Caco-2 (cell line): ENCODE data around the gene RAB3GAP1. TPM values are rescaled to one million over a fixed set of nuclear protein-coding genes. Genes with fewer than 3 reads are reported as not detected.

Experiments used
- BruUV-seq: library from RNA; stranded (reverse); fragments of 400-500 nt; replicated peaks from 2 replicates; lab custom pipeline; 2021; lab: Mats Ljungman, UMichigan
- CTCF ChIA-PET: fragments of 300-600 bp; sonication (Branson Sonifier 250); formaldehyde crosslinking; loops from one replicate; lab custom pipeline; 2022; ENCODE audit warnings: antibody characterized with exemption; lab: Charles Lee
- POLR2A ChIA-PET: fragments of 300-600 bp; sonication (Branson Sonifier 250); formaldehyde crosslinking; loops from one replicate; lab custom pipeline; 2022; ENCODE audit warnings: antibody characterized with exemption; lab: Charles Lee
- DNase-seq, 2 experiments: peaks; one replicate each; pipeline versions ENCODE4 v3.0.0 to v3.0.0-alpha.2; 2020 to 2022
- H3K27me3 ChIP-seq: replicated peaks from 2 replicates; pipeline ENCODE4 v1.6.0; 2011; ENCODE audit warnings: low read length; ENCODE audit not compliant: control insufficient read depth, insufficient read depth
- H3K36me3 ChIP-seq: 2 replicates; pipeline ENCODE4 v1.5.1; 2011; ENCODE audit warnings: low read length; ENCODE audit not compliant: control insufficient read depth, insufficient read depth
- H3K4me1 ChIP-seq: fragments of 250-450 bp; sonication (Bioruptor Pico); 2 replicates; pipeline ENCODE4 v1.5.1; 2020; ENCODE audit warnings: mild to moderate bottlenecking
- H3K4me3 ChIP-seq: 2 replicates; pipeline ENCODE4 v1.5.1; 2011; ENCODE audit warnings: low read depth, mild to moderate bottlenecking, control low read depth, low read length
- H3K9me3 ChIP-seq: fragments of 250-450 bp; sonication (Bioruptor Pico); 2 replicates; pipeline ENCODE4 v1.5.1; 2020; ENCODE audit warnings: mild to moderate bottlenecking, moderate library complexity
- H3K27ac Mint-ChIP-seq: one replicate; pipeline ENCODE4 v1.8.0; 2022; ENCODE audit warnings: mixed read lengths; ENCODE audit not compliant: unreplicated experiment
- H3K27me3 Mint-ChIP-seq: one replicate; pipeline ENCODE4 v1.8.0; 2022; ENCODE audit warnings: mixed read lengths; ENCODE audit not compliant: insufficient read depth, unreplicated experiment
- H3K36me3 Mint-ChIP-seq: one replicate; pipeline ENCODE4 v1.8.0; 2022; ENCODE audit warnings: mild to moderate bottlenecking, mixed read lengths; ENCODE audit not compliant: insufficient read depth, unreplicated experiment
- H3K4me1 Mint-ChIP-seq: one replicate; pipeline ENCODE4 v1.8.0; 2022; ENCODE audit warnings: low read depth, mixed read lengths; ENCODE audit not compliant: unreplicated experiment
- H3K4me3 Mint-ChIP-seq: one replicate; pipeline ENCODE4 v1.8.0; 2022; ENCODE audit warnings: mild to moderate bottlenecking, moderate library complexity, mixed read lengths; ENCODE audit not compliant: unreplicated experiment
- H3K9me3 Mint-ChIP-seq: one replicate; pipeline ENCODE4 v1.8.0; 2022; ENCODE audit warnings: mixed read lengths; ENCODE audit not compliant: unreplicated experiment
- intact Hi-C: fragments of 100-400 bp; cut with micrococcal nuclease; formaldehyde crosslinking; loops from one replicate; pipeline ENCODE4 v1.10.0; 2022; ENCODE audit not compliant: unreplicated experiment
- total RNA-seq: library from RNA; stranded (reverse); gene quantifications from 2 replicates; pipeline ENCODE4 v1.2.3, GENCODE V29; 2022
- TF ChIP-seq, protein P1 (sequence below), 2 experiments: fragments of 200-600 bp in 1 of 2; IDR thresholded peaks; 1 replicate in 1 of 2; 2 replicates in 1 of 2; pipeline versions ENCODE4 v1.5.1 to v1.8.0; 2011 to 2022; ENCODE audit warnings: antibody characterized with exemption in 1 of 2, control low read depth in 1 of 2, inconsistent platforms in 1 of 2, low read depth in 1 of 2, low read length in 1 of 2, mild to moderate bottlenecking in 1 of 2, moderate library complexity in 1 of 2; ENCODE audit not compliant: insufficient read depth in 1 of 2, severe bottlenecking in 1 of 2, unreplicated experiment in 1 of 2

The RAB3GAP1 gene
- total RNA-seq, 1 experiment from 2014 or later: 43.1 TPM

DNA sequence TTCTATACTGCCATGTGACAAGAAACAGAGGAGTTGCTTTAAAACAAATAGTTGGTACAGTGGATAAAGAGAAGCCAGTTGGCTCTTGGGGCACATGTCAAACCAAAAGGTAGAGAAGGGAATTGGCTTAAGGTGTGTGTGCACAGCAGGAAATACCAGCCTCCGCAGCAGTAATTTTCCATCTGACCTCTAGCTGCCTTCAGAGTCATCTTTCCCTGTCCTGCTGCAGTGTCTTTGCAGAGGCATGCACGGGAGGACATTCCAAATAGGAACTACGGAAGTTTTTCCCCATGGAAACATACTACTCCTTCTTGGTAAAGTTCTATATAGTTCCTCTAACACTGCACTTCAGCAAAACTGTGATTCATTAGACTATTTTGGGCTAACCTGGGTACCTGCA, 99.5 kb downstream of the RAB3GAP1 start:
- Mint-ChIP-seq H3K4me3 (no peak overlapping the region), H3K4me1 (peaks cover 20% of the 10 kb centered on the region), H3K9me3 (no peaks in the 10 kb centered on the region), H3K36me3 (peaks cover 44% of the 10 kb centered on the region), H3K27ac (no peak overlapping the region), H3K27me3 (no peaks in the 10 kb centered on the region)
- Histone ChIP-seq H3K4me3 (no peak overlapping the region), H3K36me3 (no peaks in the 10 kb centered on the region), H3K4me1 (peaks cover 32% of the 10 kb centered on the region), H3K9me3 (no peaks in the 10 kb centered on the region; the same call in 1 of the 2 replicates), H3K27me3 (no peaks in the 10 kb centered on the region)
- POLR2A ChIA-PET: no interaction called here
- intact Hi-C loops: no loop called here
- BruUV-seq: no TSS peak
- TF ChIP-seq, protein P1, sequence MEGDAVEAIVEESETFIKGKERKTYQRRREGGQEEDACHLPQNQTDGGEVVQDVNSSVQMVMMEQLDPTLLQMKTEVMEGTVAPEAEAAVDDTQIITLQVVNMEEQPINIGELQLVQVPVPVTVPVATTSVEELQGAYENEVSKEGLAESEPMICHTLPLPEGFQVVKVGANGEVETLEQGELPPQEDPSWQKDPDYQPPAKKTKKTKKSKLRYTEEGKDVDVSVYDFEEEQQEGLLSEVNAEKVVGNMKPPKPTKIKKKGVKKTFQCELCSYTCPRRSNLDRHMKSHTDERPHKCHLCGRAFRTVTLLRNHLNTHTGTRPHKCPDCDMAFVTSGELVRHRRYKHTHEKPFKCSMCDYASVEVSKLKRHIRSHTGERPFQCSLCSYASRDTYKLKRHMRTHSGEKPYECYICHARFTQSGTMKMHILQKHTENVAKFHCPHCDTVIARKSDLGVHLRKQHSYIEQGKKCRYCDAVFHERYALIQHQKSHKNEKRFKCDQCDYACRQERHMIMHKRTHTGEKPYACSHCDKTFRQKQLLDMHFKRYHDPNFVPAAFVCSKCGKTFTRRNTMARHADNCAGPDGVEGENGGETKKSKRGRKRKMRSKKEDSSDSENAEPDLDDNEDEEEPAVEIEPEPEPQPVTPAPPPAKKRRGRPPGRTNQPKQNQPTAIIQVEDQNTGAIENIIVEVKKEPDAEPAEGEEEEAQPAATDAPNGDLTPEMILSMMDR (IDR thresholded peaks at IDR 0.05; ENCODE audit: insufficient read depth in 1 of 2, low read depth in 1 of 2, low read length in 1 of 2, severe bottlenecking in 1 of 2, unreplicated experiment in 1 of 2): no peak
- CTCF ChIA-PET: no interaction called here
- DNase-seq: no peak

DNA sequence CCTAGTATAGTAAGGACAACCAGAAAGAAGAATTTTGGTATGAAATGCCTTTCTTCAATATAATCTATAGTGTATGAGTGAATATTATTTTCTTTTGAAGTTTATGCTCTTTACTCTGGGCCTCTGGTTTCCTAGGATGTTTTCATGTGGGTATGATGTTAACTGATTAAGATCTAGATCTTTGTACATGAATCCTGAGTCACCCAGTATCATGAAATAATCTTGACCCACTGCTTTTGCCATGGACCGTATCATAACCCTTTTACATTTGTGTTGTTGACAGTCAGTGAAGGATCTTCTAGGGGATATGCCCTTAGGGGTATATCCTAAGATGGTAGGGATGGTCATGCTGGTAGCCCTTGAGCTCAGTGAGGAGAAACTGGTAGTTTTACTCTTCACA, 100.3 kb downstream of the RAB3GAP1 start:
- Histone ChIP-seq H3K9me3 (no peaks in the 10 kb centered on the region; the same call in 1 of the 2 replicates), H3K36me3 (no peaks in the 10 kb centered on the region), H3K4me1 (peaks cover 32% of the 10 kb centered on the region), H3K27me3 (no peaks in the 10 kb centered on the region), H3K4me3 (no peak overlapping the region)
- POLR2A ChIA-PET: no interaction called here
- intact Hi-C loops: no loop called here
- H3K9me3 Mint-ChIP-seq: no peaks in the 10 kb centered on the region
- CTCF ChIA-PET: no interaction called here
- H3K4me3 Mint-ChIP-seq: no peak overlapping the region
- TF ChIP-seq, protein P1 (IDR thresholded peaks at IDR 0.05; ENCODE audit: insufficient read depth in 1 of 2, low read depth in 1 of 2, low read length in 1 of 2, severe bottlenecking in 1 of 2, unreplicated experiment in 1 of 2): no peak
- no TSS peak for BruUV-seq
- no peaks in the 10 kb centered on the region for H3K27me3 Mint-ChIP-seq
- DNase-seq: no peak
- peaks cover 20% of the 10 kb centered on the region for H3K4me1 Mint-ChIP-seq
- no peak overlapping the region for H3K27ac Mint-ChIP-seq
- peaks cover 48% of the 10 kb centered on the region for H3K36me3 Mint-ChIP-seq

DNA sequence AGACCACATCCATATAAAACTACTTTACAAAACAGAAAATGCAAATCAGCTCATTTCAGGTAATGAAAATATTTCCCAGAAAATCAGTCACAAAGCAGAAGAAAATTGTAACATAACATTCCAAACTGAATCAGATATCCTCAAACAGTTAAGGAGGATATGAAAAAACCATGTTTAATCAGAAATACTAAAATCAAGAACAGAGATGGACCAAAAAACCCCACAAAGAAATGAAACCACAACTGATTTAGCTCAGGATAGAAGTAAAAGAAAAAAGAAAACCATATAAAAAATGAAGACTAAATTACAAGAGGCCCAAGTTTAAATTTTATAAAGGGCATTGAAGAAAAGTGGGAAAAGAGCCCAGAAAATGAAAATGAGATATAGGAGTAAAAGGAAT, 102.9 kb downstream of the RAB3GAP1 start:
- H3K9me3 ChIP-seq: no peaks in the 10 kb centered on the region; the same call in 1 of the 2 replicates
- TF ChIP-seq, protein P1 (IDR thresholded peaks at IDR 0.05; ENCODE audit: insufficient read depth in 1 of 2, low read depth in 1 of 2, low read length in 1 of 2, severe bottlenecking in 1 of 2, unreplicated experiment in 1 of 2): no peak
- H3K4me1 Mint-ChIP-seq: peaks cover 20% of the 10 kb centered on the region
- intact Hi-C loops: no loop called here
- peaks cover 24% of the 10 kb centered on the region for H3K4me1 ChIP-seq
- no peaks in the 10 kb centered on the region; the same call in 1 of the 2 replicates for H3K36me3 ChIP-seq
- no peaks in the 10 kb centered on the region for H3K27me3 ChIP-seq
- no peak overlapping the region for H3K4me3 ChIP-seq
- POLR2A ChIA-PET: no interaction called here
- no peak for DNase-seq
- H3K27ac Mint-ChIP-seq: no peak overlapping the region
- CTCF ChIA-PET: no interaction called here
- H3K4me3 Mint-ChIP-seq: no peak overlapping the region
- BruUV-seq: no TSS peak
- no peaks in the 10 kb centered on the region for H3K27me3 Mint-ChIP-seq
- no peaks in the 10 kb centered on the region for H3K9me3 Mint-ChIP-seq
- H3K36me3 Mint-ChIP-seq: peaks cover 65% of the 10 kb centered on the region
